ENCODE data around the gene S100A9. TPM values are rescaled to one million over a fixed set of nuclear protein-coding genes. Genes with fewer than 3 reads are reported as not detected.

The S100A9 gene
- polyA plus RNA-seq, 3 donors, result 20,498 to 43,602 (median 40,800) TPM

DNA sequence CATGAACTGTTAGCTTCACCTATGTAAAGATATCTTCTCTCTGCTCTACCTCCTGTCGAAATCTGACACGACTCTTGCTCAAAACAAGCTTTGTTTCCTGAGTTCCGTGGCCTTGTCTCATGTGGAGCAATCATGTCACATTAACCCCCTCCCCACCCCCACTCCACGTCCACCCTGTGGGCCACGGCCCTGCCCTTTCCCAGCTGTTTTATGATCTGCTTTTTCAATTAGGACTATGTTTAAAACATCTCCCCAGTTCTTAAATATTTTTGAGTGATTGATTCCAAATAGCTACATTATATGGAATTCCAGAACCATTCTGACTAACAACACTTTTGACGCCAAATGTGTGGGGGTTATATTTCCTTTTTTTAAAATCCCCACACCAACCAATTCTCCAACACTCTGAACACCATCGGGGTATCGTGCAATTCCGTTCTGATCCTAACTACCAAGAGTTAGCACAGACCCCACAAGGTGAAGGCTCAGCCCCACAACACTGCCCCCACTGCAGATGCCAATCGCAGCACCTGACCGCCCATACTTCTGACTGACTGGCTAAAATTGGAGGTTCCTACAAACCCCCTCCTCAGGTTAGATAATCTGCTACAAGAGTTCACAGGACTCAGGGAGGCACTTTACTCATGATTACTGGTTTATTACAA is 45.9 kb downstream of the S100A9 start:
- Mint-ChIP-seq H3K4me1 (peaks cover 58% of the 10 kb centered on the region), H3K36me3 (peaks cover 0 to 5% of the 10 kb centered on the region in 2 donors), H3K27me3 (ENCODE audit: low read depth in 3 of 3) (peaks cover 7 to 17% (median 12%) of the 10 kb centered on the region in 3 donors), H3K27ac (peak overlapping the region in 6 of 7 donors; percentile 60 to 84 (median 79)), H3K4me3 (no peak overlapping the region), H3K9me3 (peaks cover 0 to 4% (median 2%) of the 10 kb centered on the region in 7 donors)
- Histone ChIP-seq H3K4me2 (replicated peaks; ENCODE audit: extremely low read depth, low read length, poor library complexity, severe bottlenecking) (no peak overlapping the region), H3K4me1 (ENCODE audit: control insufficient read depth in 1 of 2, insufficient read depth in 2 of 2, low read length in 2 of 2) (peaks cover 52 to 54% of the 10 kb centered on the region in 2 donors), H3K27me3 (ENCODE audit: control insufficient read depth in 2 of 2, insufficient read depth in 2 of 2, low read length in 2 of 2) (no peaks in the 10 kb centered on the region), H3K4me3 (replicated peaks in 1 of 3; ENCODE audit: low read depth in 2 of 3, low read length in 3 of 3) (peak overlapping the region in 1 of 3 experiments; percentile 51), H3K9ac (ENCODE audit: insufficient read depth, low read length, poor library complexity, severe bottlenecking) (no peak overlapping the region), H3K27ac (ENCODE audit: low read depth in 1 of 2, low read length in 2 of 2) (peak overlapping the region; percentile 2 to 68), H3K36me3 (replicated peaks in 1 of 2; ENCODE audit: control insufficient read depth in 1 of 2, insufficient read depth in 2 of 2, low read length in 2 of 2) (no peaks in the 10 kb centered on the region), H3K79me2 (ENCODE audit: insufficient read depth, low read length) (peaks cover 11% of the 10 kb centered on the region), H3K9me3 (replicated peaks in 1 of 2; ENCODE audit: control insufficient read depth in 1 of 2, insufficient read depth in 1 of 2, low read length in 2 of 2) (no peaks in the 10 kb centered on the region), H4K20me1 (ENCODE audit: insufficient read depth, low read length) (no peaks in the 10 kb centered on the region), H2AFZ (ENCODE audit: insufficient read depth, low read depth, low read length, poor library complexity, severe bottlenecking) (no peak overlapping the region)
- intact Hi-C loops (cut with micrococcal nuclease), result loop anchor here (1.0 to 5.0 kb wide), 3 partner anchors 46 to 94 kb away; partner anchors contain the start of gene S100A9 (in 1 of the 2)
- peak in 1 of 3 donors; percentile 29 for DNase-seq
- WGBS (ENCODE audit: insufficient coverage), result 57% methylated on average over 7 of the region's 11 CpGs
- TF ChIP-seq CTCF (IDR thresholded peaks at IDR 0.05), result no peak

GRCh38 chr1:153404086-153404635 is 46.5 kb downstream of the S100A9 start:
- TF ChIP-seq CTCF (IDR thresholded peaks at IDR 0.05), result no peak
- H3K27ac Mint-ChIP-seq, result peak overlapping the region in 3 of 7 donors; percentile 58 to 81 (median 80)

More at GRCh38 chr1:153404086-153404635, 46.5 kb downstream of the S100A9 start:
- Histone ChIP-seq H3K27ac (ENCODE audit: low read depth in 1 of 2, low read length in 2 of 2) (peak overlapping the region; percentile 2 to 68), H3K27me3 (ENCODE audit: control insufficient read depth in 2 of 2, insufficient read depth in 2 of 2, low read length in 2 of 2) (no peaks in the 10 kb centered on the region), H3K79me2 (ENCODE audit: insufficient read depth, low read length) (peaks cover 11% of the 10 kb centered on the region), H2AFZ (ENCODE audit: insufficient read depth, low read depth, low read length, poor library complexity, severe bottlenecking) (no peak overlapping the region), H3K4me3 (replicated peaks in 1 of 3; ENCODE audit: low read depth in 2 of 3, low read length in 3 of 3) (peak overlapping the region in 1 of 3 experiments; percentile 51), H3K4me2 (replicated peaks; ENCODE audit: extremely low read depth, low read length, poor library complexity, severe bottlenecking) (no peak overlapping the region), H4K20me1 (ENCODE audit: insufficient read depth, low read length) (no peaks in the 10 kb centered on the region), H3K9me3 (replicated peaks in 1 of 2; ENCODE audit: control insufficient read depth in 1 of 2, insufficient read depth in 1 of 2, low read length in 2 of 2) (no peaks in the 10 kb centered on the region), H3K36me3 (replicated peaks in 1 of 2; ENCODE audit: control insufficient read depth in 1 of 2, insufficient read depth in 2 of 2, low read length in 2 of 2) (no peaks in the 10 kb centered on the region), H3K4me1 (ENCODE audit: control insufficient read depth in 1 of 2, insufficient read depth in 2 of 2, low read length in 2 of 2) (peaks cover 45 to 48% of the 10 kb centered on the region in 2 donors), H3K9ac (ENCODE audit: insufficient read depth, low read length, poor library complexity, severe bottlenecking) (no peak overlapping the region)
- intact Hi-C loops (cut with micrococcal nuclease), result loop anchor here (1.0 to 5.0 kb wide), 3 partner anchors 47 to 93 kb away; partner anchors contain the start of gene S100A9 (in 1 of the 2)
- no peak for DNase-seq
- H3K4me3 Mint-ChIP-seq, result no peak overlapping the region
- peaks cover 0 to 4% (median 2%) of the 10 kb centered on the region in 7 donors for H3K9me3 Mint-ChIP-seq
- WGBS (ENCODE audit: insufficient coverage), result 82% methylated on average over 4 of the region's 7 CpGs
- H3K27me3 Mint-ChIP-seq (ENCODE audit: low read depth in 3 of 3), result peaks cover 9 to 19% (median 14%) of the 10 kb centered on the region in 3 donors
- H3K36me3 Mint-ChIP-seq, result peaks cover 0 to 2% of the 10 kb centered on the region in 2 donors
- peaks cover 52% of the 10 kb centered on the region for H3K4me1 Mint-ChIP-seq
